HG03039 (cell line): ENCODE results near the gene RAET1E.
"Not testable (repeated sequence)": the region's sequence is repeated elsewhere in the genome, so short reads cannot be mapped to it uniquely, and the experiment has no call there.

ENCODE experiments used
- ATAC-seq: cut with Tn5 transposase; IDR thresholded peaks from one replicate; pipeline ENCODE4 v1.9.1; 2021; ENCODE audit warnings: mild to moderate bottlenecking, moderate library complexity; ENCODE audit not compliant: unreplicated experiment

The RAET1E gene

DNA sequence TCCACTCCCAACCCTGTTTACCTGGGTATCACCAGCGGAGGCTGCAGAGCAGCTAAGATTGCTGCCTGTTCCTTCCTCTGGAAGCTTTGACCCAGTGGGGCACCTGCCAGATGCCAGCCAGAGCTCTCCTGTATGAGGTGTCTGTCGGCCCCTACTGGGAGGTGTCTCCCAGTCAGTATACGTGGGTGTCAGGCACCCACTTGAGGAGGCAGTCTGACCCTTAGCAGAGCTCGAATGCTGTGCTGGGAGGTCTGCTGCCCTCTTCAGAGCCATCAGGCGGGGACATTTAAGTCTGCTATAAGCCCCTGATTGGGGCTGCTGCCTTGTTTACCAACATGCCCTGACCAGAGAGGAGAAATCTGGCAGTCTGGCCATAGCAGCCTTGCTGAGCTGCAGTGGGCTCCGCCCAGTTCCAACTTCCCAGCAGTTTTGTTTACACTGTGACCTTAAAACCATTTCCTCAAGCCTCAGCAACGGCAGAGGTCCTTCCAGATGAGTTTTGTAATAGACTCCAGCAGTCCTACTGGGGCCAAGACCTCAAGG, 2.8 kb downstream of the RAET1E start:
- no peak for ATAC-seq

DNA sequence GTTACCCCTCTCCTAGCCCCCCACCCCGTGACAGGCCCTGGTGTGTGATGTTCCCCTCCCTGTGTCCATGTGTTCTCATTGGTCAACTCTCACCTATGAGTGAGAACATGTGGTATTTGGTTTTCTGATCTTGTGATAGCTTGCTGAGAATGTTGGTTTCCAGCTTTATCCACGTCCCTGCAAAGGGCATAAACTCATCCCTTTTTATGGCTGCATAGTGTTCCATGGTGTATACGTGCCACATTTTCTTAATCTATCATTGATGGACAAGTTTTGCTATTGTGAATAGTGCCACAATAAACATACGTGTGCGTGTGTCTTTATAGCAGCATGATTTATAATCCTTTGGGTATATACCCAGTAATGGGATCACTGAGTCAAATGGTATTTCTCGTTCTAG, 6.0 kb downstream of the RAET1E start:
- ATAC-seq = not testable (repeated sequence)

DNA sequence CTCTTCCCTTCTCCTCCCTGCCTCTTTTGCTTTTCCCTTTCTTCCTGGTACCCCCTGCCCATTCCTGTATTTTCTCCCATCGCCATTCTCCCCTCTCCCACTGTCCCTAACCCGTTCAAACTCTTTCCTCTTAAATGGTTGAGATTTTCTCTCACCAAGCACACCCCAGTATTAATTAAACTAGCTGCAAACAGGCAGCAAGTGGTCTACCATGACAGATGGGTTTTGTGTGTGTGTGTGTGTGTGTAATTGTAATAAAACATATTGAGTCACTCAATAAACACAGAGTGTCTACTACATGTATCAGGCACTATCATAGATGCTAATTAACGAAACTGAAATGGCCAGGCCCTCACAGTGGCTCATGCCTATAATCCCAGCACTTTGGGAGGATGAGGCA, 6.7 kb downstream of the RAET1E start:
- no peak for ATAC-seq

DNA sequence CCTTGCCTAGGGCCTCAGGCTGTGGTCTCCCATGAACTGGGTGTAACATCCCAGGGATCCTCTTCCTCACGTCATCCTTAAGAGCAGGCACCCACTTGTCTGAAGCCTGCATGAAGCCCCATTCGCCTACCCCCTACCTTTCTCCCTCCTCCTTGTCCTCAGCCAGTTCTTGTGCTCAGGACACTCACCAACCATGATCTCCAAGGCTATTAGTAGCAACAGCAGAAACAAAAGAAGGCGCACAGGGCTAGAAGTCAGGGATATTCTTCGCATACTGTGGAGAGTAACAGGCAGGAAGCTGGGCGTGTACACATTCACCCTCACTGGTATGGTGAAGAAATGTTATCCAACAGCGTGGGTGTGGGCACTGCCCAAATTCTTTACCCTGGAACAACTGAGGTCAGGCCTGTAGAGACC, 7.3 kb downstream of the RAET1E start:
- no peak for ATAC-seq

DNA sequence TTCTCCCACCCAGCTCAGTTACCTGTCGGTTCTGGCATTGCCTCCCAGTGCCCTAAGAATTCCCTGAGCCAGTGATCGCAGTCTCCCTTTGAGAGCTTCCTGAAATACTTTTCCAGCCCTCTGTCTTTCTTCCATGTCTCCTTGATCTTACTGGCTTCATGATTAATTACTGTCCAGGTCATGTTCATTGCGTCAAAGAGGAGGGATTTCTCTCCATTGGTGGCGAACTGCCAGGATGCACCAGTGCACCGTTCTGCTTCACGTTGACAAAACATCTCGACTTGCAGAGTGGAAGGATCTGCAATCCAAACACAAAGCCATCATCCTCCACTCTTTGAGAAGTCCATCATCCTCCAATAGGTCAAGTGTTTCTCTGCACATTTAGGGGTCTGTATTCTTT, 8.6 kb downstream of the RAET1E start:
- ATAC-seq = no peak

DNA sequence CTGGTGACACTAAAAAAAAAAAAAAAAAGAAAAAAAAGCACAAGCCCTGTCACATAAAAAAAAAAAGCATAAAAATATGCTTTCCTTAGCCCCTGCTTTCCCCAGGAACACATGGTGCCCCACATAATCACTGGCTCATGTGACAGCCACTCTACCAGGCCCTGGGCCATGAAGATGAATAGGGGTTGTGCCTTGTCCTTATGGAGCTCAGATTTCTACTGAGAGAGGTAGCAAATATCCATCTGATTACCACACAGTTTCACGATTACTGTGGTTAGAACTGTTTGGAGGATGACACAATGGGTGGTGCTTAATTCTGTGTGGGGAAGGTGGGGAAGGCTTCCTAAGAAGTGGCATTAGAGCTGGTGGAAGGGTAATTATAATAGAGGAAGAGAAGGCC, 9.3 kb downstream of the RAET1E start:
- ATAC-seq = no peak

DNA sequence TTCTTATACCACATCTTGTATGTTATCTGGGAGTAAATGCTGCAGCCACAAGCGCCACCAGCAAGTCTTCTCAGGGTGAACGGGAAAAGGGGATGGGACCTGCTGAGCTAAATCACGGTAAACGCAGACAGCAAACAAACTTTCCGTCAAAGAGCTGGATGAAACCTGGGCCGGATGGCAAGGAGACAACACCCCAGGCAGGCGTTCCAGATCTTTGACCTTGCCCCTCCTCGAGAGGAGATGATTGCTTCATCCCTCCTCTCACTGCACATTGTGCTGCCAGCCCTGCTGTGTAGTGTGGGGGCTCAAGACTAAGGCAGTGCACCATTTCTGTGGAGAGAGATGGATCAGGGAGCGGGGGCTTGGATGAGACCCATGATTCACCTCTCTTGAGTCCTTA, 9.8 kb downstream of the RAET1E start:
- ATAC-seq = no peak

DNA sequence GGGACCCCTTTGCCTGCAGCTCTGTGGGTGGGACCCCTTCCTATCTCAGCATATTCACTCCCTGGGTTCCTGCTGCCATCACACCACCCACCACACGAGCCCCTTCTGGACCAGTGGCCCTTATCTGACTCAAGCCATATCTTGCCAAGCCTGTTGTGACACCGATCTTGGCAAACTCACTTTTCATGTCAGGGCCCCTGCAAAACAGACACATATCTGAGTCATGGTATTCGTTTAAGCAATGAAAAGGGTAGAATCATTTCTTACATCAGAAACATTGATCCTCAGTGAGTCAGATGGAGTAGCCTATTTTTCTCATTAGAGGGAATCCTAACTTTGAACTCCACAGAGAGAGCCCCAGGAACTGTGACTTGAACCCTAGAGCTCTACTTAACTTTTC, 10.6 kb downstream of the RAET1E start:
- ATAC-seq = no peak

DNA sequence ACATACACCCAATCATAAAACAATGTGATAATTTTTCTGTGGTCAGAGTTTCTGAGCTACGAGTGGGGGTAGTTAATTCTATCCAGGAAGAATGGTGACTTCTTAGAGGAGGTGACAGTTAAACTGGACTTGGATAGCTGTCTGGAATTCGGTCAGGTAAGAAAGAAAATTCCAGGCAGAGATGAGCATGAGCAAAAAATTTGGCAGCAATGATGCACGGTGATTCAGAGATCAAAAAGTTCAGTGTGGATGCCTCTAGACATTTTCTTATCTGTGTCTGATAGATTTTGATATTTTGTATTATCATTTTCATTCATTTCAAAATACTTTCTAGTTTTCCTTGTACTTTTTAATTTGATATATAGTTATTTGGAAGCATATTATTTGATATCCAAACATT, 12.0 kb downstream of the RAET1E start:
- ATAC-seq = no peak

DNA sequence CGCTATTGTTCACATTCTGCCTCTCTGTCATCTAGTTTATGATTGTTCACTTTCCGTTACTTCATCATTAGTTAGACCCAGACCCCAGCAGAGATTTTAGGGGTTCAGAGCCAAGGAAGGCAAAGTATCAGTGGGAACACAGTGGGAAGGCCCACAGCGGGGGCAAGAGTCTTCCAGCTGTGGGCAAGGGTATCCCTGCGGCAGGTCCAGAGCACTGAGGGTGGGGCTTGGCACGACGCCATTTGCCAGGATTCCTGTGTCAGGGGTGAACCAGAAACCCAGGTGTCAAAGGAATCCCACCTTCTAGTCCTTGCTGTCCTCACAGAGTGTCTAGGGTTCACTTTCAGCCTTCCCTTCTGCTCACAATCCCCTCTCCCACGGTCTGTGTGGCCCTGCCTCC, 13.3 kb downstream of the RAET1E start:
- ATAC-seq = no peak

DNA sequence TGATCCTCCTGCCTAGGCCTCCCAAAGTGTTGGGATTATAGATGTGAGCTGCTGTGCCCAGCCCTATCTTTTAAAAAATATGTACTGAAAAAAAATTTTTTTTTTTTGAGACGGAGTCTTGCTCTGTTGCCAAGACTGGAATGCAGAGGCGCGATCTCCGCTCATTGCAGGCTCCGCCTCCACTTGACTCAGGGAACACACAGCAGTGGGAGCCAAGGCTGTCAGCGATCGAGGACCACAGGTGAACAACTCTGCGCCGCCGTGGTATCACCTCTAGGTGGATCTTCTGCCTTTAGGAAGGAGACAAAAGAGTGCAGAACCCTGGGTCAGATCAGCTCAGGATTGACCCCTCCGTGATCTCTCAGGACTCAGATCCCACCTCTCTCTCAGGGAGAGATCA, 13.7 kb downstream of the RAET1E start:
- no peak for ATAC-seq

DNA sequence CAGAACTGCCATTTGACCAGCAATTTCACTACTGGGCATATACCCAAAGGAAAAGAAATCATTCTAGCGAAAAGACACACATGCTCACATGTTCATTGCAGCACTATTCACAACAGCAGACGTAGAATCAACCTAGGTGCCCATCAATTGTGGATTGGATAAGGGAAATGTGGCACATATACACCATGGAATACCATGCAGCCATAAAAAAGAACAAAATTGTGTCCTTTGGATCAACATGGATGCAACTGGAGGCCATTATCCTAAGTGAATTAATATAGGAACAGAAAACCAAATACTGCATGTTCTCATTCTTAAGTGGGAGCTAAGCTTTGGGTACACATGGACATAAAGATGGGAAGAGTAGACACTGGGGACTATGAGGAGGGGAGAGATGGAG, 16.1 kb downstream of the RAET1E start:
- no peak for ATAC-seq

DNA sequence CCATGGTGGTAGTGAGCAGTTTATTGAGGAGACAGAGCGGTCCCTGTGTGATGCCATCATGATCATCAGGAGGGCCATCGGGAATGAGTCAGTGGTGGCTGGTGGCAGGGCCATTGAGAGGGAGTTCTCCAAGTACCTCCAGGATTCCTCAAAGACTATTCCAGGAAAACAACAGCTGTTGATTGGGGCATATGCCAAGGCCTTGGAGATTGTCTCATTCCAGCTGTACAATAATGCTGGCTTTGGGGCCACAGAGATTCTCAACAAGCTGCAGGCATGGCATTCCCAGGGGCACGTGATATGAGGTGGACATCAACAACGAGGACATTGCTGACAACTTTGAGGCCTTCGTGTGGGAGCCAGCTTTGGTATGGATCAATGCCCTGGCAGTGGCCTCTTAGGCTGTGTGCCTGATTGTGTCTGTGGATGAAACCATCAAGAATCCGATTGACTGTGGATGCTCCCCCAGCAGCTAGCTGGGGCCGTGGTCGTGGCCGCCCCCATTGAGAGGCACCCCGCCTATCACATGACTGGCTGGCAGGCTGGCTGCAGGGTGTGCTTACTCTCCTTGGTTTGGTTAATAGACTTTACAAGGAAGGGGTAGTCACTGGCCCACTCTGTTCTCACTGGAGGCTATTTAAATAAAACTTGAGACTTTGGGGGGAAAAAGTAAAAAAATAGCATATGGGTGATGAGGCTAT, 16.7 kb downstream of the RAET1E start:
- ATAC-seq = no peak

DNA sequence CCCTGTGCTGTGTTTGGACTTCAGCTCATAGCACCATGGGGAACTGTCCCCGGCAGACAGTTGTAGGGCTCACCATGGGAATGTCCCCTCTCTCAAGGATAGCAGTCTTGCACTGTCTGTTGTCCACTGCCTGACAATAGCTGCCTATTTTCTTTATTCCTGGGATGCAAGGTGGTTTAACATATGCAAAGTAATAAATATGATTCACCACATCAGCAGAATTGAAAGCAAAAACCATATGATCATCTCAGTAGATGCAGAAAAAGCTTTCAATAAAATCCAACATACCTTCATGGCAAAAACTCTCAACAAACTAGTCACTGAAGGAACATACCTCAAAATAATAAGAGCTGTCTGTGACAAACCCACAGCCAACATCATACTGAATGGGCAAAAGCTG, 20.3 kb downstream of the RAET1E start:
- no peak for ATAC-seq

DNA sequence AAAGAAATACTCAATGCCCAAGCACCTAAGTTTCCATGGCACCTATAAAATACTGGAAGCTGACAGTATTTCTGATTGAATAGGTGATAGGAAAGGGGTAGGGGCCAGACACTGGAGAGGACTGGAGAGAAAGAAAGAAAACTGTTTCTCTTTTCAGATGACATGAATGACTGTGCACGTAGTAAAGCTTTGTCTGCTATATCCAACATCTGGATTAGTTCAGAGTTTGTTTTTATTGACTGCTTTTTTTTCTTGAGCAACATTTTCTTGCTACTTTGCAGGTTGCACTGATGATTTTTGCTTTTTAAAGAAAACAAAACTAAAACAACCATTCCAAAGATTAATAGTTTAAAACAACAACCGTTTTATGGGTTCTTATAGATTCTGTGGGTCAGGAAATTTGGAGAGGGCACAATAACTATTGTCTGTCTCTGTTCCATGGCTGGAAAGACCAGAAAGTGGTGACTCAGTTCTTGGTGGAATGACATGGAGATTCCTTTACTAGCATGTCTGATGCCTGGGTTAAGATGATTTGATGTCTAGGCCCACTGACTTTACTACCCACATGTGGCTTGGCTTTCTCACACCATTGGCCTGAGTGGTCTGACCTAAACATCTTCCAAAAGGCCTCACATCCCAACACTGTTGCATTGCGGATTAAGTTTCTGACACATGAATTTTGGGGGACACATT, 21.5 kb downstream of the RAET1E start:
- ATAC-seq = no peak

DNA sequence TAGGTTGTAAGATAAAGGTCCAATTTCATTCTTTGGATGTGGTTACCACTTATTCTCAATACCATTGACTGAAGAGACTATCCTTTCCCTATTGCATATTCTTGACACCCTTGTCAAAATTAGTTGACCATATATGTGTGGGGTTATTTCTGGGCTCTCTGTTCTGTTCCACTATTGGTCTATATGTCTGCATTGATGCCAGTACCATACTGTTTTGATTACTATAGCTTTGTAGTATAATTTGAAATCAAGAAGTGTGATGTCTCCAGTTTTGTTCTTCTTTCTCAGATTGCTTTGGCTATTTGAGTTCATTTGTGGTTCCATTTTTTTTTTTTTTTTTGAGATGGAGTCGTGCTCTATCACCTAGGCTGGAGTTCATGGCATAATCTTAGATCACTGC, 25.7 kb downstream of the RAET1E start:
- ATAC-seq = no peak

DNA sequence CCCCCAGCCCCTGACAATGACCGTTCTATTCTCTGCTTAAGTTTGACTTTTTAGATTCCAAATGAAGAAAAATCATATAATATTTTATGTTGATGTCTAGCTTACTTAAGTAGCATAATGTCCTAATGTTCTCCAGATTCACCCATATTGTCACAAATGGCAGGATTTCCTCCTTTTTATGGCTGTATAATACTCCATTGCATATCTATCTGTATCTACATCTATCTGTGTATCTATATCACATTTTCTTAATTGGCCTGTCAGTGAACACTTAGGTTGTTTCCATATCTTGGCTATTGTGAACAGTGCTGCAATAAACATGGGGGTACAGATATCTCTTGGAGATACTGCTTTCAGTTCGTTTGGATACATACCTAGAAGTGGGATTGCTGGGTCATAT, 26.7 kb downstream of the RAET1E start:
- no peak for ATAC-seq

DNA sequence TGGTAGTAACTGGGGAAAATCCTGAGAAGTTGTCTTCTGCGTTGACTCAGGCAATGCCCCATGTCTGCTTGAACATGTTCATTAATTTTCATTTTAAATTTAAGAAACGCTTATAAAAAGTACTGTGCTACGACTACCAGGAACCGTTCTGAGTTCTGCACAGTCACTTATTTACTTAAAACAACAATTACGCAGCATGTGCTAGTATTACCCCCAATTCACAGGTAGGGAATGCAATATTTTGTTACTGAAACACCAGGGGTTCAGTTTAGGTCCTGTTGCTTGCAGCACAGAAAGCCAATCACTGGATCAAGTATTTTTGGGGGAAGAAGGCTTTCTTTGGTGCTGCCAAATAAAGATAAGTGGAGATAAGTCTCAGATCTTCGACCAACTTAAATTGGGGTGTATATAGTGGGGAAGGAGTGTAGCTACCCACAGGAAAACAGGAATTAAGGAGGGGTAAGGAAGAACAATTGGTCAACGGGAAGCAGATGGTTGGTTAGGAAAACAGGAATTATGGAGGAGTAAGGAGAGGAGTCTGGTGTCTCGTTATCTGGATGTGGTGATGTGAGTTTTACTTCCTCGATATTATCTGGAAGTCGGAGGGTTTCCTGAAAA, 28.5 kb downstream of the RAET1E start:
- ATAC-seq = no peak

DNA sequence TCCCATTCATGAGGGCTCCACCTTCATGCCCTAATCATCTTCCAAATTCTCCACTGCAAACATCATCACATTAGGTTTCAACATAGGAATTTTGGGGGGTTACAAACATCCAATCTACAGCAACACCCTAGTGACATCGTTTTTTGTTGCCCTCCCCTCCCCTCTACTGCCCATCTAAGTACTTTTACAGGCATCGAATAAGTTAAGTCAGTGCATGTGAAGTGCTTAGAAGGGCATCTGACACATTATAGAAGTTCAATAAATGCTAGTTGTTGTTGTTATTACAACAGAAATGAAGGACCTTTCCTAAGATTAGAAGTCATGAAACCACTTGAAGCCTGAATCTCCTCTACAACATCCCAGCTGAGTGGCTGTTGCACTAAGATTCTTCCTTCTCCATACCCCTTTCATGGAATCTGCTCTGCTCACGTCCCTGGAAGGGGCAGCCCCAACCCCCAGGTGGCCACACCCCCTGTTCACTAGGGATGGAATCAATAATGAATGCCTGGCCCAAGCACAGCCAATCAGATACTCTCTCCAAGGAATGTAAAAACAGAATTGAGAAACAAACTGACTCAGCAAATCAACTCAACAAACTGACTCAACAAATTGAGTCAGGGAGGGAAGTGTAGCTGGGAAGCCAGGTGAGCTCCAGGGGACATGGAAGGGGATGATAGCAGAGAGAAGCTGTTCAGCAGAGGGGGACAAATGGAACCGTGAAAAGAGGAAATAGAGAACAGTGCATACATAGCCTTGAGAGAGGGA, 29.9 kb downstream of the RAET1E start:
- ATAC-seq = no peak

DNA sequence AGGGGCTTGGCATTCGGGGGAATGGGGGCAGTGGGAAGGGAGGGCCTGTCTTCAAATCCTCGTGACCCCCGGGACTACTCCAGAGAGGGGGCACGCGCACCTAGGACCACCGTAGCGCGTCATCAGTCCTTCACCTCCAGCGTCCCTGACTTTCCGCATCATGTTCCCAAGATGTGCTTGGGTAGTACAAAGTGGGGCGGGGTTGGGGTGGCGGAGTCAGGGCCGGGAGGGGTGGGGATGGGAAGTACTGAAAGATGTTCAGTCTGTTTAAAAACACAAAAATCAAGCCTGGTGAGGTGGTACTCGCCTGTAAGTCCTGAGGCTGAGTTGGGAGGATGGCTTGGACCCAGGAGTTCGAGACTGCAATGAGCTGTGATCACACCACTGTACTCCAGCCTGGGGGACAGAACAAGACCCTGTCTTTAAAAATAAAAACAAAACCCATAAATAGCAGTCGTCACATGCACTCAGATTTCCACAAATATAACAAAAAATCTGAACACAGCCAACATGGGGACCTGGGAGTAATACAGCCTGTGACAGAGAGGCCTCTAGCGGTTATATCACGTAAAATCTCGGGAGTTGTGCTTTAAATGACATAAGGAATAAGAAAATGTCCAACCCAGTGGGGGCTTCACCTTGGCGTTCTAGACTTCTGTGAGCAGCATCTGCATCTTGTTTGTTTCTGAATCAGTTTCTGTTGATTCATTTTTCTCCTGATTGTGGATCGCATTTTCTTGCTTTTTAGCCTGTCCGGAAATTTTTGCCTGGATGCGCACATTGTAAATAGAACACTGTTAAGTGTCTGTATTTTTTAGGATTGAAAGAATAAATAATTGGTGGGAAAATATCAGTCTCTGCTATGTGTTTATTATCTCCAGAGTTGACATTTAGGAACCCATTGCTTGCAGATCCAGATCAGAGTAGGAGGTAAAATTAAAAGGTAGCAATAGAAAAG, 33.1 kb downstream of the RAET1E start:
- no peak for ATAC-seq
